HG03135 (cell line): ENCODE data around the gene POU3F2.

Source experiments
- ATAC-seq: cut with Tn5 transposase; IDR thresholded peaks from one replicate; pipeline ENCODE4 v1.9.1; 2021; ENCODE audit warnings: mild to moderate bottlenecking, moderate library complexity; ENCODE audit not compliant: unreplicated experiment

The POU3F2 gene

DNA sequence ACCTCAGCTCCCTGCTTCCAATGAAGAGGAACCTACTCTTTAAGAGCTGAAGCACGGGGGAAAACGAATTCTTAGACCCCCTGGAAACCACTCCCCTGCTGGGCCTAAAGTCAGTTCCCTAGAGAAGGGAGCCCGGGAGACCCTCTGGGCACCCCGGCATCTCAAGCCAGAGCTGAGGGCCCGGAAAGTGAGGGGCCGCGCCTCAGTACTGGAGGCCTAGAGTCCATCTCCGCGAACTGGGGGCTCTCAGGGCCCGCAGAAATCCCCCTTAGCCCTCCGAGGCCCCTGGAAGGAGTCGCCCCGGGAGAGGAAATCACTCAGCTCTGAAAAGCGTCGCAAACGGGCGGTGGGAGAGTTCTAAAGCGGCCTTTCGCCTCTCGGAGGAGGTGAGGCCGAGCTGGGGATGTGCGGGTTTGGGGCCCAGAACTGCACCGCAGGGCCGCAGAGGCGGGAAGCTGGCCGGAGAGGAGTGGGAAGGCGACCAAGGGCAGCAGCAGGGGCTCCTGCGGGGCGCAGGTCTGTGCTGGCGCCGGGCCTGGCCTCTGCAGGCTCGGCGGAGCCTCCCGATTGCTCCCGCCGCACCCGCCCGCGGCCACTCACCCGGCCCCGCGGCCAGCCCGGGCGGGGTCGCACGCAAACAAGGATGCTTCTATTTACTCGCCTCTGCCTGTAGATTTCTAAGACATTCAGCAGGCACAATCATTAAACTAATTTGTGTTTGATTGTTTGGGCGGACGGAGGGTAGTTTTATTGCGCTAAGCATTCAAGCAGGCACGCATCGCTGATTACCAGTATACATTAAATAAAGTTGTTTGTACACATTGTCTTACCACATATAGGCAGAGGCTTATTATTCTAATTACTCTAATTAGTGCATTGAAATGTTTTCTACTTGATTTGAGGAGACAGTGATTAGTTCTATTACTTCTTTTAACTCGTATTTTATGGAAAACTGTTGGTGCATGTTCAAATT lies 9.2 kb downstream of the POU3F2 start:
- ATAC-seq: no peak

DNA sequence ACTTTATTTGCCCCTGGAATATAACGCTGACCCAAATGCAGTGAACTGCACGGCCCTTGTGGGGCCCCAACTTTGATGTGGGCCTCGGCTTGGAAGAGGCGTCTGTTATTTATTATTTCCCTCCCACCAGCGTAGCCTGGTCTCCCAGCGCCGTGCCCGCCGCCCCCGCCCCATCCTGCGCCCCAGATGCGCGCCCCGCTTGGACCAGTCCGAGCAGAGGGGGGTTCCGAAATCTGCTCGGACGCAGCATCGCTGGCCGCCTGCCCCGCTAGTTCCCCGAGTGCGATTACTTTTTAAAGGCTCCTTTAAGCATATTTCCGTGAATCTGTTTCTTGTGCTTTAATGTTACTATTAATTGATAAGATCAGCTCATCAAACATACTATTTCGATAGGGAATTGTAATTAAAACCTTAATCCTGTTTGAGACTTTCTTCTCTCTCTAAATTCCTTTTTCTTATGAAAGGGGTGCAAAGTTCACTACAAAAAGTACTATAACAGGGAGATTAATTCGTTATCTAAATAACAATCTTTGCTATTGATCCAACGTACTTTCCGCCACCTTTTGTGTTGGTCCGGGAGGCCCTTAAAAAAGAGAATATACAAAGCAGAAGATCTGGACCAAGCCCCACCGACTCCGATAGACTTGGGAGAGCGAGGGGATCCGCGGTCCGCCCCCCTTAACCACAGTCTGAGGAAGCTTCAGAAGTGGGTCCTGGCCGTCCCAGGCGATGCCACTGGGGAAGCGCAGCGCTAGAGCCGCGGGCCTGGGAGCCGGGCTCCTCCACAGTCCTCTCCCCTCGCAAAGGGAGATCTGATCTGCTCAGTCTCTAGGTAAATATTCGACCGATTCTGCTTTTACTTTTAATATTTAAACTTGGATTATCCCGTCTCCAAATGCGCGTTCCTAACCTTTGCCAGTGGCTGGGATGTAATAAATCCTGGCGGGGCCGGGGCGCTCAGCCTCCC lies 10.2 kb downstream of the POU3F2 start:
- ATAC-seq: no peak

DNA sequence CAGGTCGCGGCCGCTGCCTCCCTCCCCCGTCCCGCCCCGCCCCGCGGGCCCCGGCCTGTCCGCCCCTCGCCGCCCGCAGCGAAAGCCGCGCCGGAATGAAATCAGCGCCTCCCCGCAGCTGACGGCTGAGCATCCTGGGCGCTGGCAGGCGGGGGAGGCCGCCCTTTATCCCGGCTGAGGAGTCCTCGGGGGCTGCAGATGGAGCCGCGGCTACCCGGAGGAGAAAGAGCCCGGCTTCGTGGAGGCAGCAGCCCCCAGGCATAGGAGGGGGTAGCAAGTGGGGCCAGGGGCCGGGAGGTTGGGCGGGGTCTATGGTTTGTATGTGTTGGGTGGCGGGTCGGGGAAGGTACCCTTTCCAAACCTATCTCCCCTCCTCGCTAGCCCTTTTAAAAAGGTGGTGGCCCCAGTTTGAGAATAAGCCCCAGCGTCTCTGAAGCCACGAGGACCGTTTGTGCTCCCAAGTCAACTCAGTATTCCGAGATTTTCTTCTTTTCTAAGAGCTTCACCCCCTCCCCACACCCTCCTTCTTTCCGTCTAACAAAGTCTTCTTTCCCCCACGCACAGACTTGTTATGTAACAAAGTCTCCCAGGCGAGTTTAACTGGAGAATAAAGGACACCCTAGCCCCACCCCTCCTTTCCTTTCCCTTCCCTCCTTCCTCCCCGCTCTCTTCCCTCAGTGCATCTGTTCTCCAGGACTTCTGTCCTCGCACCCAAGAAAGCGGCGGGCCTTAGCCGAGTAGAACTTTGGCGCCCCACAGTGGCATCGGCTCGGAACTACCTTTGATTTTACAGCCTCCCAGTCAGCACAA lies 11.0 kb downstream of the POU3F2 start:
- peak; percentile 60 for ATAC-seq

DNA sequence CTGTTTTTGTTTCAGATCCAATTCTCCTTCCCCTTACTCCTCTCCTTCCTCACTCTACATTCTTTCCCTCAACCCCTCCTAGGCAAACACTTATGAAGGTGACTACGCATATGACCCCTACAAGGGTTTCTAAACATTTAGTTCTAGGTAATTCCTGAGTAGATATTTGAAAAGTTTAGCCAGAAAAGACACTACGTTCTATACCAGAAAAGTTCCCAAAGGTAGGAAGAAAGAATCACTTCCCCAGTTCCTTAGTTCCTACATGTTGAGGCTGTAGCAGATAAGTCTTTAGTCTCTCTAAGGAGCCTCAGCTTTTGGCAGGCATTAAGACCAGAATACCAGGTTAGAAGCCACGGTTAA lies 11.6 kb downstream of the POU3F2 start:
- ATAC-seq: no peak

- ATAC-seq: no peak
Observed at GRCh38 chr6:98847416-98847778, 13.0 kb downstream of the POU3F2 start.

GRCh38 chr6:98847779-98848538 lies 13.6 kb downstream of the POU3F2 start:
- peak; percentile 52 for ATAC-seq

DNA sequence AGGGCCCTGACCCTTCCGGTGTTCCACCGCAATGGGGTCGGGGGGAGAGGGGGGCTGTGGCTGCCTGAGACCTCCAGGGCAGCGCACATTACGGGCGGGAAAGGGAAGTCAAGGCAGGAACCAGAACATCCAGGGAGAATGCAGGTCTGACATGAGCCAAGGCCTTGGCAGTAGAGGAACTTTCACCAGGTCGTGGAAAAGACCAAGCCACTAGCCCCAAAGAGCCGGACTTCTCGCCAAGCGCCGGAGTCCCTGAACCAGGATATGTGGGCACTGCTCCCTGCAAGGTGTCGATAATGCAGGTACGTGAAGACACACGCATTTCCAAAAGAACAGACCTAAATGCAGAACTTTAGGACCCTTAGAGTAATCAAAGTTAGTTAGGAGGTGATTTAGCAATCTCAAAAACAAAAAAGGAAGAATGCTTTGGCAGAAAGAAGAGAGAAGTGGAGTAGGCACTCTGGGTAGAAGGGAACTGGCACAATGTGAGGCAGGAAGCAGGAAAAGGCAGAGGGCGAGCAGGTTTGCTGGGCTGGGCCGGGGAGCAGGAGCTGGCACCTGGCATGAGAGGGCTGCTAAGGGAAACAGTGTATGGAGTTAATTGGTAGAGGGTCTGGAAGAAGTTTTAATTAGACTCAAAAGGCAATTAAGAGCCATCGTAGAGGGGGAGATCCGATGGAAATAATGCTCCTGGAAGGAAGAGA lies 14.3 kb downstream of the POU3F2 start:
- ATAC-seq: no peak

DNA sequence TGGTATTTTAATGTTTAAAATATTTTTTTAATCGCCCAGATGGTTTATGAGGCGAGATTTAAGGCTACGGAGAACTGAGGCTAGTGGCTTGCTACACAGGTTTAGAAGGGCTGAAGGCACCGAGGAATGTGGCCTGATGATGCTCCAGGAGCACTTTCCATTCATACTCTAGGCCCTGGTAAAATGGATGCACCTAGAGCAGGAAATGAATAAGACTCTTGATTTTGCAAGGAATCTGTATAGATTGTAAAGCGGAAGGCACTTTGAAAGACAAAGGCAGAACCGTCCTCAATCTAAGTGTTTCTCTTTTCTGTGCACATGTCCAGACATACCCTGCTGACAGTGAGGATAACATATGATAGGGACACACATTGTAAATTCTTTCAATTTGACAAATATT lies 30.1 kb downstream of the POU3F2 start:
- no peak for ATAC-seq

- no peak for ATAC-seq
Observed at GRCh38 chr6:98871057-98871456, 36.7 kb downstream of the POU3F2 start.

DNA sequence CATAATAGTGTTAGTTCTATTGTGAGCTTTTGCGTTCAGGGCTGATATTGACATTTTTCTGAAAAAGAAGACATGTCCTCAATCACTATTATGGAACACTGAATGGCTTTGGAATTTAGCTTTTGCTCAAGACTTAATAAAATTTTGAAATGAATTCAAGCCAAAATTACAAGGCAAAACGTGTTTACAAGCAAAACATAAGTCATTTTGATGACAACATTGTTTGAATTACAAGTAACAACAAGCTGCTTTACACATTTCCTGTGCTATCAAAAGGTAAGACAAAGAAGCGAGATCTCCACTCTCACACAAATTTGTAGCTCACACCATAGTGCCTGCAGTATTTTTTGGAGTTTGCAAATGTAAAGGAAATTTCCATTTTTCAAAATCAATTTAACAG lies 37.4 kb downstream of the POU3F2 start:
- no peak for ATAC-seq

DNA sequence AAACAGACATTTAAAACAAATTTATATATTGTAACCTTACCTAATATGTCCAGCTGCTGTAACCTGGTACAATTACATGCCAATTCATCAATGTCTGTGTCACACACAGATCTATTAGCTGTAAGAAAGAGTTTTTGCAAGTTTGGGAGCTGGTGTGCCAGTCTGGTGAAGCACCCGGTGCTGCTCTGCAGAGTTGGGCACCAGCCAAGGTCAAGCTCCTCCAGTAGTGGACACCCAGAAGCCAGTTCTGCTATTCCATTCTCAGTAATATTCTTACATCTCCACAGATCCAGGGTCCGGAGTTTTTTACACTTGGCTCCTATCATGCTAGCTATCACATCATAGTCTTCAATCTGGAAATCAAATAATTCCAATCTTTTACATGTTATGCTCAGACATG lies 41.0 kb downstream of the POU3F2 start:
- ATAC-seq: no peak

GRCh38 chr6:98877250-98877649 lies 42.9 kb downstream of the POU3F2 start:
- ATAC-seq: no peak

DNA sequence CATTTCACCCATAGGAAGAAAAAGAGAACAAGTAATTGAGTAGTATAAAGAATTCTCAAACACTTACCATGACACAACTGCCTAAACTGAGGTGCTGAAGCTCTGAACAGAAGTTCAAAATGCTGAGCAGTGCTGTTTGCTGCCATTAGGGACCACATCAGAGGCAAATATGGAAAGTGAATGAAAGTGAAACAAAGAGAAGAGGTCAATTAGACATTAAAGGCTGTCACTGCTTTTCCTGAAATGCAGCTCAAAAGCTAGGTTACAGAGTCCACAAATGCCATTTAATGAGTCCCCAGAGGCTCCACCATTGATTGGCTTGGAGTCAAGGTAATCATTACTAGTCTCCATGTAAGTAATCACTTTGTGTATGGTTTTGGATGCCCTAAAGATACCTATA lies 46.1 kb downstream of the POU3F2 start:
- ATAC-seq: peak; percentile 95

- no peak for ATAC-seq
Observed at GRCh38 chr6:98885330-98885729, 51.0 kb downstream of the POU3F2 start.

GRCh38 chr6:98887650-98888049 lies 53.3 kb downstream of the POU3F2 start:
- ATAC-seq: no peak
